HFFc6 (cell line): ENCODE measurements around the gene GSK3B. TPM values are rescaled to one million over a fixed set of nuclear protein-coding genes. Genes with fewer than 3 reads are reported as not detected.

ENCODE experiments used
- DNase-seq: peaks from one replicate; pipeline ENCODE4 v3.0.0-alpha.2; 2018
- H3K27ac Mint-ChIP-seq: 2 replicates; pipeline ENCODE4 v1.8.0; 2020; ENCODE audit warnings: mild to moderate bottlenecking, mixed read lengths
- H3K27me3 Mint-ChIP-seq: 2 replicates; pipeline ENCODE4 v1.8.0; 2021; ENCODE audit warnings: mild to moderate bottlenecking, moderate library complexity, mixed read lengths; ENCODE audit not compliant: insufficient read depth
- H3K36me3 Mint-ChIP-seq: 2 replicates; pipeline ENCODE4 v1.8.0; 2021; ENCODE audit warnings: low read depth, mixed read lengths
- H3K4me1 Mint-ChIP-seq: 2 replicates; pipeline ENCODE4 v1.8.0; 2020; ENCODE audit warnings: low read depth, mixed read lengths
- H3K4me3 Mint-ChIP-seq: 2 replicates; pipeline ENCODE4 v1.8.0; 2020; ENCODE audit warnings: mild to moderate bottlenecking, moderate library complexity, mixed read lengths
- H3K9me3 Mint-ChIP-seq: 2 replicates; pipeline ENCODE4 v1.8.0; 2020; ENCODE audit warnings: mild to moderate bottlenecking, mixed read lengths
- CTCF ChIP-seq: fragments of 200-600 bp; sonication (generic); IDR thresholded peaks from 2 replicates; pipeline ENCODE4 v1.5.0; 2021; ENCODE audit warnings: antibody characterized with exemption, mild to moderate bottlenecking
- total RNA-seq, 6 experiments: library from RNA; stranded (reverse); fragmentation: NEBNext Ultra II Directional; extraction: Animal tissue kit (Norgen Biotek cat#: 25700); gene quantifications; 2 replicates in 1 of 6; 3 replicates in 5 of 6; pipeline ENCODE4 v1.2.3, GENCODE V29; 2021

The GSK3B gene
- total RNA-seq, 6 experiments from 2014 or later = 42.9 to 52.8 (median 49.6) TPM

- peaks cover 23% of the 10 kb centered on the region for H3K4me1 Mint-ChIP-seq
- no peak for DNase-seq
- H3K36me3 Mint-ChIP-seq = peaks cover 11% of the 10 kb centered on the region
- TF ChIP-seq CTCF = no peak
- no peaks in the 10 kb centered on the region for H3K9me3 Mint-ChIP-seq
- no peak overlapping the region for H3K27ac Mint-ChIP-seq
- peaks cover 2% of the 10 kb centered on the region; the same call in 1 of the 2 replicates for H3K27me3 Mint-ChIP-seq
- no peak overlapping the region for H3K4me3 Mint-ChIP-seq
These were observed 149.0 kb downstream of the GSK3B start for GRCh38 chr3:119945291-119945690.

DNA sequence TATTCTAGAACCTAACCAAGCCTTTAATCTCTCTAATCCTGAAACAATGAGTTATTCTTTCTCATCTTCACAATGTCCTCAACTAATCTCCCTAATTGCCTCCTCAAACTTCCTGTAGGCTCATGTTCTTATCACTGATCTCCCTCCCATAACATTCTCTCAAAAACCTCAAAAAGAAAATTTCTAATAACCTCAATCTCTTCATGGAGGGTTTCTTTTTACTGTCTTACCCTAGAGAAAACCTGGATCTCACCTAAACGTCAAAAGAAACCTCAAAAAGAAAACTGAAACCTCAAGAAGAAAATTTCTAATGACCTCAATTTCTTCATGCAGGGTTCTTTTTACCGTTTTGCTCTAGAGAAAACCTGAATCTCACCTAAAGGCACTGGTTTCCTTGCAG, 150.2 kb downstream of the GSK3B start:
- no peak overlapping the region for H3K27ac Mint-ChIP-seq
- H3K36me3 Mint-ChIP-seq = peaks cover 11% of the 10 kb centered on the region
- H3K9me3 Mint-ChIP-seq = no peaks in the 10 kb centered on the region
- DNase-seq = no peak
- no peak overlapping the region for H3K4me3 Mint-ChIP-seq
- H3K27me3 Mint-ChIP-seq = peaks cover 2% of the 10 kb centered on the region; the same call in 1 of the 2 replicates
- peaks cover 30% of the 10 kb centered on the region for H3K4me1 Mint-ChIP-seq
- TF ChIP-seq CTCF = no peak

DNA sequence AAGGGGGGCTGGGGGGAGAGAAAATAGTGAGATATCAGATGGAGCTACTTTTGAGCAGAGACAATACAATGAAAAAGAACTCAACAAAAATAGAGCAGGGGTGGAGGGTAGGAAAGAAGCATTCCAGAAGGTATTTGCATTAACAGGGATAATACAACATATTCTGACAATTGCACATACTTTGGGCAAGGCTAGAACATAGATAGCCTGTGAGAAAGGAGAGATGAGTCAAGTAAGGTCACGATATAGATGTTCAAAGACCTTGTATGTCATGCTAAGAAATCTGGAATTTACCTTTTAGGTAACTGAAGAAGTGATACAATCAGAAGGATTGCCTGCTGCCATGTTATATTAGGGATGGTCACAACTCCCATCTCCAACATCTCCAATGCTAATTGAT, 155.2 kb downstream of the GSK3B start:
- no peak for TF ChIP-seq CTCF
- Mint-ChIP-seq H3K27ac (no peak overlapping the region), H3K27me3 (peaks cover 2% of the 10 kb centered on the region; the same call in 1 of the 2 replicates), H3K4me3 (no peak overlapping the region), H3K4me1 (peaks cover 28% of the 10 kb centered on the region), H3K9me3 (no peaks in the 10 kb centered on the region), H3K36me3 (peaks cover 5% of the 10 kb centered on the region; the same call in 1 of the 2 replicates)
- no peak for DNase-seq

- no peaks in the 10 kb centered on the region for H3K36me3 Mint-ChIP-seq
- H3K4me1 Mint-ChIP-seq = peaks cover 19% of the 10 kb centered on the region
- H3K27ac Mint-ChIP-seq = no peak overlapping the region
- no peaks in the 10 kb centered on the region for H3K9me3 Mint-ChIP-seq
- H3K4me3 Mint-ChIP-seq = no peak overlapping the region
- DNase-seq = no peak
- no peaks in the 10 kb centered on the region for H3K27me3 Mint-ChIP-seq
- no peak for TF ChIP-seq CTCF
These were observed 157.0 kb downstream of the GSK3B start for GRCh38 chr3:119937229-119937628.

- Mint-ChIP-seq H3K4me1 (peaks cover 19% of the 10 kb centered on the region), H3K4me3 (no peak overlapping the region), H3K27me3 (no peaks in the 10 kb centered on the region; the same call in 1 of the 2 replicates), H3K27ac (no peak overlapping the region), H3K9me3 (no peaks in the 10 kb centered on the region), H3K36me3 (no peaks in the 10 kb centered on the region)
- TF ChIP-seq CTCF = no peak
- DNase-seq = no peak
These were observed 160.0 kb downstream of the GSK3B start for GRCh38 chr3:119934249-119934648.

DNA sequence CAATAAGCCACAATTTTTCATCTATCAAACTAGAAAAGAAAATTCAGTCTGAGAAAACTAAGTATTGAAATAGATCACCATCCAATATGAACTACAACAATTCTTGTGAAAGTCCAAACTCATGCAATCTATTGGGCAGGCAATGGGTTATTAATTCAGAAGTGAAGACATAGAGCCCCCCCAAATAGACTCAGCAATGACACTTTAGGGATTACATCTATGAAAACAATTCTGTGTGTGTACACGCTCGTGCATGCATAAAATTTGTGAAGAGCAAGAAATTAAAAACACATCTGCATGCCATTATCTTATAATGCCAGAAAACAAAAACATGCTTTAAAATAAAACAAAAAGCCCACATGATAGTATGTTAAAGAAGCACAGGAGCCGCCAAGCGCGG, 161.0 kb downstream of the GSK3B start:
- no peak for DNase-seq

More for the DNA sequence above, 161.0 kb downstream of the GSK3B start:
- no peak for TF ChIP-seq CTCF
- Mint-ChIP-seq H3K4me1 (peaks cover 13% of the 10 kb centered on the region), H3K36me3 (no peaks in the 10 kb centered on the region), H3K4me3 (no peak overlapping the region), H3K9me3 (no peaks in the 10 kb centered on the region), H3K27ac (no peak overlapping the region), H3K27me3 (no peaks in the 10 kb centered on the region; the same call in 1 of the 2 replicates)
